GM19324 (cell line): ENCODE results near the gene DRG2.

Source experiments
- ATAC-seq: cut with Tn5 transposase; IDR thresholded peaks from one replicate; pipeline ENCODE4 v1.9.1; 2021; ENCODE audit warnings: mild to moderate bottlenecking, moderate library complexity; ENCODE audit not compliant: unreplicated experiment, low FRiP score

DRG2 gene

DNA sequence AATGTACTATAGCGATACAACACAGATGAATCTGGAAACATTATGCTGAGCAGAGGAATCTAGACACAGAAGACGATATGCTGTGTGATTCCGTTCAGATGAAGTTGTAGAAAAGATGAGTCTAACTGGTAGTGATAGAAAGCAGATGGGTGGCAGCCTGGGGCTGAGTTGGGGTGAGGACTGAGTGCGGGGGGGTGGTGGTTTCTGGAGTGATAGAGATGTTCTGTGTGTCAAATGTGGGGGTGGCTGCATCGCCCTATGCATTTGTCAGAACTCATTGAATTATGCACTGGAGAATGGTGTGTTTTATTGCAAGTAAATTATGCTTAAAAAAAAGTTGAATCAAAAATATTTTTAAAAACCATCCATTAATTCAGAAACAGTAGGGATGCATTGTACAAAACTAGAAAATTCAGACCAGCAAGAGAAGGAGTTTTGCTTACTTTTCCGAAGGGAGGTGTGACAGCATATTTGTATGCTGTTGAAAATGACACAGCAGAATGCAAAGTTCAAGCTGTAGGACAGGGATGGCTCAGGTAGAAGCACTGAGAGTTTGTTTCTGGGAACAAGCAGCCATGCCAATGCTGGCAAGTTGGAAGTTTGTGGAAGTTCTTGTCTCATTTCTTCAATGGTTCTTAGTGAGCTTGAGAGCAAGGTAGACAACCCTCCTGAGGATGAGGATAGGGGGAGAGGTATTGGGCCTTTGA lies 13.0 kb upstream of the DRG2 start:
- ATAC-seq = no peak

DNA sequence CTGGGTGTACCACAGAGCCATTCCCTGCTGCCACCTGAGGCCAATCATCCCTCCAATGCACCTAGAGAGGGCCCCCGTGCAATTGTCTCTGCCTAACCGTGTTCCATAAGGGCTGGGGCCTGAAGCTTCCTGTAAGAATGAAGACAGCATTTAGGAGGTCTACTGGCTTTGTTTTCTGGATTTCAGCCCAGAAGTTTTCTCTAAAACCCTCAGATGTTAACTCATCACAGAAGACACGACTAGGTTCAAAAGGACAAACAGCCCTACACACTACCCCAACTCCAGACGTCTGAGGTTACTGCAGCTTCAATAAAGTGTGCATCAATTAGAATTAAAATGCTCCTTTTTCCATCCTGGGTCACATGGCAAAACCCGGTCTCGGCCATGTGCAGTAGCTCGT lies 10.8 kb upstream of the DRG2 start:
- ATAC-seq = no peak

DNA sequence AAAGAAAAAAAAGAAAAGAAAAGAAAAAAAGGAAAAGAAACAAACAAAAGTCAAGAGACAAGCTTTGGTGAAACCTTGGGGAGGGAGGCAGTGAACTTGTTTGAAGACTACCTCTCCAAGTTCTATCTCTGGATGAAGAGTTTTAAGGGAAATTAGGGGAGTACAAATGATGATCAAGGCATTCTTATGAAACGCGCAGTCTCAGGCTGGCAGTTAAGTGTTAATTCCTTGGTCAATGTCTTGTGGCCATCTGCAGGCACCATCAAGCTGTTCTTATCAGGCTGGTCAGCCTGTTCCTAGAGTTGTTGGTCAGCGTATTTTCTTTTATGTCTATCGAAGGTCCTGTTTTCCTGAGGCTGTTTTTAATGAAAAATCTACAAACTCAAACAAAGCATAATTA lies 8.2 kb upstream of the DRG2 start:
- no peak for ATAC-seq

DNA sequence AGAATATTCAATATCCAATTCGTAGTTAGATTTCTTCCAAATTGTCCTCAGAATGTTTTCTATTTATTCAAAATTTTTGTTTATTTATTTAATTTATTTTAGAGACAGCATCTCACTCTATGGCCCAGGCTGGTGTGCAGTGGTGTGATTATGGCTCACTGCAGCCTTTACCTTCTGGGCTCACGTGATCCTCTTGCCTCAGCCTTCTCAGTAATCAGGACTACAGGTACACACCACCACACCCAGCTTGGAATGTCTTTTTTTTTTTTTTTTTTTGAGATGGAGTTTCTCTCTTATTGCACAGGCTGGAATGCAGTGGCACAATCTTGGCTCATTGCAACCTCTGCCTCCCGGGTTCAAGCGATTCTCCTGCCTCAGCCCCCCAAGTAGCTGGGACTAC lies 3.5 kb upstream of the DRG2 start:
- ATAC-seq = no peak

DNA sequence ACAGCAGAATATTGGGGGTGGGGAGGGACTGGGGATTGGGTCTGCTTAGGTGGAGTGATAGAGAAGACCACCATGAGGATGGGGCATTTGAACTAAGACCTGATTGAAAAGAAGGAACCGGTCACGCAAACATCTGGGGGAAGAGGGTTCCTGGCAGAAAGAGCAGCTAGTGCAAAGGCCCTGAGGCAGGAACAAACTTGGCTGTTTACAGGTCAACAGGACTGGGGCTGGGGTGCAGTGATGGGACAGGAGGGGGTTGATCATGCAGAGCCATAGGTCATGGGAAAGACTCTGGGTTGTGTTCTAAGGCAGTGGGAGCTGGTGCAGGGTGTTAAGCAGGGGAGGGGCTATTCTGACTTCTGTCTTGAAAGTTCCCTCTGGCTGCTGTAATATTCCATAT lies 1.9 kb downstream of the DRG2 start:
- no peak for ATAC-seq

DNA sequence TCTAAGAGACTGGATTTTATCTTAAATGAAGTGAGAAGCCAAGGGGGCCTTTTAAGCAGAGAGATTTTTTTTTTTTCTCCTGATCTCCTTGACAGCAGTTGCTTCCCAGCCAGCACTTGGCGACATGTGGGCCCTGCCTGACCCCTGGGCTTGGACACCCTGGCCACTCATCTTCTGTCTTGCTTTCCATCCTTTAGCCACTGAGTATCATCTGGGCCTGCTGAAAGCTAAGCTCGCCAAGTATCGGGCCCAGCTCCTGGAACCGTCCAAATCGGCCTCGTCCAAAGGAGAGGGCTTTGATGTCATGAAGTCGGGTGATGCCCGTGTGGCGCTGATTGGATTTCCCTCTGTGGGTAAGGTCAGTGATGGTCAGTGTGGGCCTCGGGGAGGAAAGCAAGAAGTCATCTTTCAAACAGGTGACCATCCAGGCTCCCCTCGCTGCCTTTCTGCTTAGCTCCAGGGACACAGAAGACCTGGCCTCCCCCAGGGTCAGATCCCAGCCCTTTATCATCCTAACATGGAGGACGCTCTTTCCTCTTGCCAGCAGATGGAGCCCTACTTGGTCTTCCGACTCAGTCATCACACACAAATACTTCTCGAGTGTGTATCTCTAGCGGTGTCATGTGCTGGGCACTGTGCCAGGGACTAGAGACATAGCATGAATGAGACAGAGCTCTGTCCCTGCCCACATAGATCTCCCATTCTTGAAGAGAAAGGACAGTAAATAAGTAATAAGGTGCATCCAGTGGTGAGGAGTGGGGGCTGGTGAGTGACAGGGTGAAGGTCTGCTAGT lies 6.1 kb downstream of the DRG2 start:
- no peak for ATAC-seq

DNA sequence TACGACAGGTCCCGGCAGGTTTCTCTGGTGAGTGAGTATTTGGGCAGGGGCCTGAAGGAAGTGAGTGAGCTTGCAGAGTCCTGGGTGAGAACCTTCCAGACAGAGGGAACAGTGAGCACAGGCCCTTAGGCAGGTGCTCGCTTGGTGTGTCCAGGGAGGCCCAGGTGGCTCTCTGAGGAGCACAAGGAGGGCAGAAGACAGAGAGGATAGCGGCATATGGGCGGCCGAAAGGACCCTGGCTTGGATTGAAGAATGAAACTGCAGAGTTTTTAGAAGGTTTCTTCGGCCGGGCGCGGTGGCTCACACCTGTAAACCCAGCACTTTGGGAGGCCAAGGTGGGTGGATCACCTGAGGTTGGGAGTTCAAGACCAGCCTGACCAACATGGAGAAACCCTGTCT lies 6.7 kb downstream of the DRG2 start:
- no peak for ATAC-seq

DNA sequence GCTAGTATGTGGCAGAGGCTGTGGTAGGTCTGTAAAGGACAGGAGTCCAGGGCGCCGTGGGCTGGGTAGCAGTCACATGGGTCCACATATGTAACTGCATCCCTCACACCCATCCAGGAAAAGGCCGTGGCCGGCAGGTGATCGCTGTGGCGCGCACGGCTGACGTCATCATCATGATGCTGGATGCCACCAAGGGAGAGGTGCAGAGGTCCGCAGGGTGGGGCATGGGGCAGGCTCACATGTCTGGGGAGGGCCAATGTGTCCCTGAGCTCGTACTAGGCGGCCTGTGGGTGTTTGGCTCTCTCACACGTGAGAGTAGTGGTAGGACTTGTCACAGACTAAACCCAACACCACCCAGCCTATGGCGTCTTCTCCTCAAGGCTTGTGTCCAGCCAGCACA lies 11.8 kb downstream of the DRG2 start:
- no peak for ATAC-seq

DNA sequence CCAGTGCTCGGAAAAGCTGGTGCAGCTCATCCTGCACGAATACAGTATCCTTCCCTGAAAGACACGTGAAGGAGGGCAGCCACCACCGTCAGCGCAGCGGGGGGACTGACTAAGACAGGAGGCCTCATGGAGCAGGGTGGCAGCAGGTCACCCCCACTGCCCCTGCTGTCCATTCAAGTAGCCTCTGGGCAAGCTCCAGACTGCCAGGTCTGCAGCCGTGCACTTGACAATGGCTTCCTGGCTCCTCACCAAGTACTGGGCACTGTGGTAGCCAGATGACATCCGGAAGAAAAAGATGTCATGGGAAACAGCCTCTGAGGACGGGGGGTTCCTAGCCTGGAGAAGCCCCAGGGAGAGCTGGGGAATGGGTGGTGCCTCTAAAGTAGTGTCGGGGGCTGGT lies 12.9 kb downstream of the DRG2 start:
- ATAC-seq = no peak

DNA sequence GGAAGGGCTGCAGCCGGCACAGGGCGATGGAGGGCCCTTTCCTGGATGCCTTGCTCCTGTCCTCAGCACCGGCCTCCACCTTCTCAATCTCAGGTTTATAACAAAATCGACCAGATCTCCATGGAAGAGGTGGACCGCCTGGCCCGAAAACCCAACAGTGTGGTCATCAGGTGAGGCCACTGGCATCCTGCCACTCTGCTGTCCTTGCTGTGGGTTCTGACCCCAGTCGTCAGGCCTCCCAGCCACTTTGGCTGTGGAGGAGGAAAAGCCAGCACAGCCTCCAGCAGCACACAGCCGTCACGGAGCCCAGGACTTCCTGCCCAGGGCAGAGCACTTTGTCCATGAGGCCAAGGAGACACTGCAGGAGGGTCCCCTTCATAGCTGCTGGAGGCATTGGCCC lies 14.1 kb downstream of the DRG2 start:
- ATAC-seq = no peak

DNA sequence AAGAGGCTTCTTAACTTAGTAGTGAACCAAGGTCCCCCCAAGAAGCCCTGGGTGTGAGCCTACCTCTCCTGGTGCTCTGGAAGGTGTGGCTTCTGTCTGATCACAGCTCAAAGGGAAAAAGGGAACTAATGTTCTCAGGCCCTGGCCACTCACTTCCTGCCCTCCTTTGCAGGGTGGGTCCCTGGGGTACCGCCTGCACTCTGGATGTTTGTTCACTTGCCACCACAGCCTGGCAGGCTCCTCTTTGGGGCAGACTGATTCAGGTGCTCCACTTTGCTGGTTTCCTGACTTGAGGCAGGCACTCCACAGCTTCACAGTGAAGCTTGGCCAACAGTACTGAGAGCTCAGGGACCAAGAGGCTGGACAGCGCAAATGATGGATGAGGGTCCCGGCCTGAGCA lies 14.9 kb downstream of the DRG2 start:
- ATAC-seq = no peak

DNA sequence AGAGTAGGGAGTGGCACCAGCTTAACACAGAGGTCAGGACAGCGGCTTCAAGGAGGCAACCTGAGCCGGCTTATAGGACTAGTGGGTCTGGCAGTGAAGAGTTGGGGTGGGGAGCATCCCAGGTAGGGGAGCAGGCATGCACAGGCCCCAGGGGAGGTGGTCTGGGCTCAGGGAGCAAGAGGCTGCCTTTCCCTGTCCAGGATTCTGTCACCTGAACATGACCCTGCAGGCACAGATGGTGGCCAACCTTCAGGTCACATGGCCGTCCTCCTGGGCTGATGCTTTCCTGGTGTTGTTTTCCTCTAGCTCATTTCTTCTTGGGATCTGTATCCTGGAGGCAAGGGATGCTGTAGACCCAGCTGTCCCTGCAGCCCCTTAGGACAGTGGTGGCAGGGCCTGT lies 17.3 kb downstream of the DRG2 start:
- ATAC-seq = no peak

DNA sequence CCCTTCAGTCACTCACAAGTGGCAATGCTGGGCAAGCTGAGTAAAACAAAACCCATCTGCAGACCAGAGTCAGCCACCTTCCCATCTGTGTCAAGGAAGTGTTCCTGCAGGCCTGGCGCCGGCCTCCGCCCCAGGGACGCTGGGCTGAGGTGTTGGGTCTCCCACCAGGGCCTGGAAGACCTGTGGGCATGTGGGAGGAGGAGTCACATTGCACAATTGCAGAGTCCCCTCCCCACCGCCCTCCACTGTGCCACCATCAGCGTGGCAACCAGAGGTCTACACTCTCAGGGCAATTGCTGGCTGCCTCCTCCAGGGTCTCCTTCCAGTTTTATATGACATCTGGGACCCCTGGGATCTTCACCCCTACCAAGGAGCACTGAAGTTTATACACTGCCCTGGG lies 17.8 kb downstream of the DRG2 start:
- no peak for ATAC-seq

DNA sequence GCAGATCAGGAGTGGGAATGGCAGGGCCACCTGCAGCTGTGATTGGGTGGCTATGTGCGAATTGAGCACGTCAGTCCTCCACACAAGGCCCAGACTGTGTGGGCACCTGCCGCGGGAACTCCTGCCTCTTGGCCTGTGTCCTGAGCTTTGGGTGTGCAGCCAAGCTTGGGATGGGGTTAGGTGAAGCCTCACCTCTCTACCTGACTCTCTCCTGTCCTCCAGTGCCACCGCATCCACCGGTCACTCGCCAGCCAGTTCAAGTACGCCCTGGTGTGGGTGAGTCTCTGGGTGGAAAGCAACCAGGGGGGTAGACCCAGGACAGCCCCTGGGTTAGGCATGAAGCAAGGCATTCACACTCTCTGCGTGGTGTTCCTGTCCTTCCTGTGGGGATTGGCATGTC lies 18.5 kb downstream of the DRG2 start:
- no peak for ATAC-seq

DNA sequence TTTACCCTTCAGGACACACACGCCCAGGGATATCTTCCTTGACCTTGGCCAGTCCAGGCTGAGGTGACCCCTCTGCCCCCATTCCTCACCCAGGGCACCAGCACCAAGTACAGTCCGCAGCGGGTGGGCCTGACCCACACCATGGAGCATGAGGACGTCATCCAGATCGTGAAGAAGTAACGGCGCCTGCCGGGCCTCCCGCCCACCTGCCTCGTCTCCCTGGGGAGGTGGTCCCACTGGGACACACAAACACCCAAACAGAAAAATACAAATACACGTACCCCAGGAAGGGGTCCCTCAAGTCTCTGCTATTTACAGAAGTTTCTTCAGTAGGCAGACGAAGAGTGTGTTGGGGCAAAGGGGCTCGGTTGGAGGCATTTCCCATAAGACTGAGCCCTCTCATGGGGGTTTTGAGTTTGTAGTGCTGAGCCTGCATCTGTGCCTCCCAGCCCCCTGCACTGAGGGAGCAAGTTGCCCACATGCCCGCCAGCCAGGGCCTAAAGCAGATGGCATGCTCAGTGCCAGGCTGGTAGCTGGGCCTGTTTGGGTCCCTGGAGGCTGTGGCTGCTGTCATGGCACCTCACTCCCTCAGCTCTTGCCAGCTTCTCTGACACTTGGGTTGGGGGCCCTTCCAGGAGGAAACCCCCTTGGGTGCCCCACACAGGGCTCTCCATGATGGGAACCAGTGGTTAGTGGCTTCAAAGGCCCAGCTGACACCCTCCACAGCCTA lies 19.5 kb downstream of the DRG2 start:
- no peak for ATAC-seq

DNA sequence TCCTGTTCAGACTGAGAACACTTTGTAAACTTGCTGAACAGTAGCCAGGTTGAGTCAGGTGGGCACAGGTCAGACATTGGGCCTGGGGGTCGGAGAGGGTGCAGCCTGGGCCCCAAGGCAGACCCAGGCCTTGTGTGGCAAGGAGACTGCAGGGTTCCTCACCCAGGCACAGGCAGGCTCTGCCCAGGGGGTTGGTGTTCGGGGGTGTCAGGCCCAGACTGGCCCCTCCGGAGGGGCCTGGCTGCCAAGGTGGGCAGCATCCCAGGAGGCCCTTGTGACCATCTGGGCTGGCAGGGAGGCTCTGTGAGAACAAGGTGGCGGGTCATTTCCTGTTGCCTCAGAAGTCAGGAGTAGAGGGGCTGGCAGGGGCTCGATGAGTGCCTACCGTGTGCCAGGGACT lies 20.2 kb downstream of the DRG2 start:
- ATAC-seq = no peak

DNA sequence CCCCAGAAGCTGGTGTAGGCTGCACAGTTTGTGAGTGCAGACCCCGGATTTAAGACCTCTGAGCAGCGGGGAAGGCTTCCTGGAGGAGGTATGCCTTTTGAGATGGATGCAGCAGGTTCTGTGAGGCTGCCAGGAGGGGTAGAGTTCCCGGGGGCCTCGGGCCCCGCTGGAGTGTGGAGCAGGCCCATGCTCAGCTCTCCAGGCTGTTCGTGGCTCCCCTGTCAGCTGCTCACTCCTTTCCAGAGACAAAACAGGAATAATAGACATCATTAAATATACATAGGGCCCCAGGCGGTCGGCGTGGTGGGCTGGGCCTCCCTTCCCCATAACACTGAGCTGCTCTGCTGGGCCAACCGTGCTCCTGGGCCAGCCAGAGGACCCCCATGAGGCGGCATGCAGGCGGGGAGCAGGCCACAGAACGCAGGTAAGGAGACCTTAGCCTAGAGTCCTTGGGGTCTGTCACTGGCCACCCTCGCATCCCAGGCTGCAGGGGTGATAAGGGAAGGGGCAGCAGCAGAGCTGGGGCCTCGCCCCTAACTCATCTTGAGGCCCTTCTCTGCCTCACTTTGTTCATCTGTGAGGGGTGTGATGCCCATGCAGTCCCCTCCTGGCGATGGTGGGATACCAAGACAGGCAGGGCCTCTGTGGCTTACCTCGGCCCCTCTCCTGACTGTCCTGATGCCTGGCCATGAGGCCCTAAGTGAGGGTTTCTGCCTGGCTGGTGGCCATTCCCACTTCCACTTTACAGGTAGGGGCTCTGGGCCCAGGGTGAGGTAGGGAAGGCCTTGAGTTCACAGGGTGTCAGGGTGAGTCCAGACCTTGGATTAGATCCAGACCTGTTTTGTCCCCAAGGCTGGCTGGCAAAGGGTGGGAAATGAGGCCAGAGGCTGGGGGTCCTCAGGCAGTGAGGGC lies 20.9 kb downstream of the DRG2 start, which contains the start of gene MYO15A:
TSS of gene MYO15A (plus strand) at position 356 of the 912 bp plus-strand sequence. CDS start 10,045 bp downstream, outside the sequence.
- ATAC-seq = no peak

DNA sequence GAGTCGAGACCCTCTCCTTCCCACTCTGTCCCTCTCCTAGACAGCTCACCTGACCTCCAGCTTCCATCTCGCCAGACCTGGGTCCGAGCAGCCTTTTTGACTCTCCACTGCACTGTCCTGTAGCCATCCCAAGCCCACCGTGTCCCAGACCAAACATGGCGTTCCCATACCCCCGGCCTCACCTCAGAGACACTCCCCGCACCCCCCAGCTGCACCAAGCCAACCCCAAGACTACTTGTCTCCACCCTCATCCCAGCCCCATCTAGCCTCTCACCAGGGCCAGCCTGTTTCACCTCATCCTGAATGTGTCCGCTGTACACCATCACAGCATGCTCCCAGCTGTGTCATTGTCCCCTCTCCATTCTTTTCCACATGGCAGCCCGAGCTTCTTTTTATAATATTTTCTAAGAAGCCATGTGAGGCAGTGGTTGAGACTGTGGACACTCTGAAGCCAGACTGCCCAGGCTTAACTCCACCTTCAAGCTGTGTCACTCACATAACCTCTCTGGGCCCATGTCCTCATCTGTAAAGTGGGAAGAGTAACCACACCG lies 22.3 kb downstream of the DRG2 start:
- ATAC-seq = no peak

DNA sequence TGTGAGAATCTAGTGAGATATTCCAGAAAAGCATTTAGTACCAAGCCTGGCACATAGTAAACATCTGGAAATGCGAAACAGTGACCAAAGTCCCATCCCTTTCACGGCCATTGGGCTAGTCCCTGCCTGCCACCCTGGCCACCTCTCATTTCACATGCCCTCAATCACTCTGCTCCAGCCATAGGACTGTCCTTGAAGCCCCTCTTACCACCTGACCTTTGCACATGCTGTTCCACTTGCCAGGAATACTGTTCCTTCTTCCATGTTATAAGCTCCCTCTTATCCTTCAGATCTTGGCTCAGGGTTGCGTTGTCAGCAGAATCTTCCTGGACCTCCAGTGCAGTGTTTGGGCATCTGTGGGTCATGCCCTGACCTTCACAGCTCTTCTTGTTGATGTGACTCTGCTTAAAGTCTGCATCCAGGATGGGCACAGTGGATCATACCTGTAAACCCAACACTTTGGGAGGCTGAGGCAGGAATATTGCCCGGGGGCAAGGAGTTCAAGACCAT lies 22.9 kb downstream of the DRG2 start:
- no peak for ATAC-seq
